Natural killer cell (primary cell): Measurements from ENCODE around the gene CD109. TPM values are rescaled to one million over a fixed set of nuclear protein-coding genes. Genes with fewer than 3 reads are reported as not detected.
A peak's percentile ranks its signal among the peaks of the same experiment; 100 is the strongest.
"Not testable (repeated sequence)": the region's sequence is repeated elsewhere in the genome, so short reads cannot be mapped to it uniquely, and the experiment has no call there.

ENCODE experiments used
- ATAC-seq, 3 donors: fragments of 150-1000 bp in 2 of 3; fragments of 200-7000 bp in 1 of 3; cut with Tn5 transposase; 1 replicate in 1 of 3; 2 replicates in 2 of 3; pipeline ENCODE4 v1.10.0; 2021; ENCODE audit warnings: mild to moderate bottlenecking in 2 of 3, moderate library complexity in 2 of 3
- DNase-seq, 2 donors: peaks; one replicate each; pipeline versions ENCODE4 v3.0.0 to v3.0.0-alpha.2; 2013 to 2021; ENCODE audit warnings: mixed read lengths in 1 of 2
- H3K27ac ChIP-seq: one replicate; pipeline ENCODE4 v1.5.1; 2013; ENCODE audit warnings: mild to moderate bottlenecking, low read length
- H3K27me3 ChIP-seq: one replicate; pipeline ENCODE4 v1.6.1; 2013; ENCODE audit warnings: low read length; ENCODE audit not compliant: control insufficient read depth, insufficient read depth
- H3K36me3 ChIP-seq: one replicate; pipeline ENCODE4 v1.6.1; 2013; ENCODE audit warnings: low read length; ENCODE audit not compliant: control insufficient read depth, insufficient read depth
- H3K4me1 ChIP-seq: one replicate; pipeline ENCODE4 v1.6.1; 2013; ENCODE audit warnings: low read length; ENCODE audit not compliant: control insufficient read depth, insufficient read depth
- H3K4me3 ChIP-seq: one replicate; pipeline ENCODE4 v1.5.1; 2013; ENCODE audit warnings: low read length
- H3K9me3 ChIP-seq: one replicate; pipeline ENCODE4 v1.6.1; 2013; ENCODE audit warnings: low read length; ENCODE audit not compliant: control insufficient read depth, insufficient read depth
- H3K27ac Mint-ChIP-seq, 2 donors: one replicate each; pipeline ENCODE4 v1.8.0; 2022; ENCODE audit warnings: mild to moderate bottlenecking in 2 of 2, mixed read lengths in 2 of 2, moderate library complexity in 1 of 2
- H3K27me3 Mint-ChIP-seq, 2 donors: one replicate each; pipeline ENCODE4 v1.8.0; 2022; ENCODE audit warnings: low read depth in 2 of 2, mixed read lengths in 2 of 2
- H3K36me3 Mint-ChIP-seq: one replicate; pipeline ENCODE4 v1.8.0; 2022; ENCODE audit warnings: mixed read lengths
- H3K4me1 Mint-ChIP-seq, 2 donors: one replicate each; pipeline ENCODE4 v1.8.0; 2022; ENCODE audit warnings: mixed read lengths in 2 of 2
- H3K4me3 Mint-ChIP-seq: one replicate; pipeline ENCODE4 v1.8.0; 2022; ENCODE audit warnings: mild to moderate bottlenecking, moderate library complexity, mixed read lengths
- H3K9me3 Mint-ChIP-seq, 2 donors: one replicate each; pipeline ENCODE4 v1.8.0; 2022; ENCODE audit warnings: mixed read lengths in 2 of 2
- WGBS: methylation state at CpG from one replicate; pipeline ENCODE4 v1.1.7; 2013; ENCODE audit warnings: missing lambda C conversion rate; ENCODE audit not compliant: insufficient coverage; 5-methylcytosine and 5-hydroxymethylcytosine counted together
- intact Hi-C: fragments of 100-400 bp; cut with micrococcal nuclease; formaldehyde crosslinking; loops from one replicate; pipeline ENCODE4 v1.14.2; 2022
- total RNA-seq, 4 donors: library from RNA; stranded (reverse); fragments of 120-200 nt in 1 of 4; gene quantifications; one replicate each; pipeline versions ENCODE4 v1.2.3 to v1.2.4, GENCODE V29; 2013 to 2022
- TF ChIP-seq, protein P1 (sequence below): fragments of 200-600 bp; IDR thresholded peaks from one replicate; pipeline ENCODE4 v1.8.0; 2022; ENCODE audit warnings: antibody characterized with exemption

CD109 gene
- total RNA-seq, 3 donors from 2014 or later (not counting 1 experiment from before 2014, with no cell fraction given): 0.24 to 0.88 (median 0.83) TPM

- intact Hi-C loops: no loop called here
These were observed 26.5 kb downstream of the CD109 start for GRCh38 chr6:73722318-73723060.

DNA sequence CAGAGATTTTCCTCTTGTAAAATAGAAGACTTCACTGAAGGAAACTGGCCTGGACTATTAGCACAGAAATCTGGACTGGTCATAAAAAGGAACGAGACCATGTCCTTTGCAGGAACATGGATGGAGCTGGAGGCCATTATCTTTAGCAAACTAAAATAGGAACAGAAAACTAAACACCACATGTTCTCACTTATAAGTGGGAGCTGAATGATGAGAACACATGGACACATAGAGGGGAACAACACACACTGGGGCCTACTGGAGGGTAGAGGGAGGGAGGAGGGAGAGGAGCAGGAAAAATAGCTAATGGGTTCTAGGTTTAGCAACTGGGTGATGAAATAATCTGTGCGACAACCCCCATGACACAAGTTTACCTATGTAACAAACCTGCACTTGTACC, 27.5 kb downstream of the CD109 start:
- ATAC-seq, H3K9me3 Mint-ChIP-seq, H3K36me3 ChIP-seq, H3K27me3 ChIP-seq, H3K4me3 ChIP-seq, H3K27ac ChIP-seq, H3K9me3 ChIP-seq, DNase-seq, H3K27me3 Mint-ChIP-seq, H3K4me3 Mint-ChIP-seq, H3K36me3 Mint-ChIP-seq, intact Hi-C loops, H3K4me1 ChIP-seq: not testable (repeated sequence)
- Mint-ChIP-seq H3K4me1 (peaks cover 6 to 17% of the 10 kb centered on the region in 2 donors), H3K27ac (peak overlapping the region in 1 of 2 donors; percentile 72)
- WGBS: 100% methylated on average over 2 of the region's 2 CpGs

More at GRCh38 chr6:73722318-73723060, 26.5 kb downstream of the CD109 start:
- peak in 1 of 2 donors; percentile 13 for DNase-seq
- Mint-ChIP-seq H3K27ac (peak overlapping the region; percentile 14 to 72), H3K27me3 (no peaks in the 10 kb centered on the region), H3K4me3 (no peak overlapping the region), H3K9me3 (no peaks in the 10 kb centered on the region), H3K4me1 (peaks cover 6 to 17% of the 10 kb centered on the region in 2 donors), H3K36me3 (no peaks in the 10 kb centered on the region)
- Histone ChIP-seq H3K36me3 (no peaks in the 10 kb centered on the region), H3K4me1 (no peaks in the 10 kb centered on the region), H3K27ac (no peak overlapping the region), H3K4me3 (no peak overlapping the region), H3K9me3 (no peaks in the 10 kb centered on the region), H3K27me3 (no peaks in the 10 kb centered on the region)
- TF ChIP-seq, protein P1, sequence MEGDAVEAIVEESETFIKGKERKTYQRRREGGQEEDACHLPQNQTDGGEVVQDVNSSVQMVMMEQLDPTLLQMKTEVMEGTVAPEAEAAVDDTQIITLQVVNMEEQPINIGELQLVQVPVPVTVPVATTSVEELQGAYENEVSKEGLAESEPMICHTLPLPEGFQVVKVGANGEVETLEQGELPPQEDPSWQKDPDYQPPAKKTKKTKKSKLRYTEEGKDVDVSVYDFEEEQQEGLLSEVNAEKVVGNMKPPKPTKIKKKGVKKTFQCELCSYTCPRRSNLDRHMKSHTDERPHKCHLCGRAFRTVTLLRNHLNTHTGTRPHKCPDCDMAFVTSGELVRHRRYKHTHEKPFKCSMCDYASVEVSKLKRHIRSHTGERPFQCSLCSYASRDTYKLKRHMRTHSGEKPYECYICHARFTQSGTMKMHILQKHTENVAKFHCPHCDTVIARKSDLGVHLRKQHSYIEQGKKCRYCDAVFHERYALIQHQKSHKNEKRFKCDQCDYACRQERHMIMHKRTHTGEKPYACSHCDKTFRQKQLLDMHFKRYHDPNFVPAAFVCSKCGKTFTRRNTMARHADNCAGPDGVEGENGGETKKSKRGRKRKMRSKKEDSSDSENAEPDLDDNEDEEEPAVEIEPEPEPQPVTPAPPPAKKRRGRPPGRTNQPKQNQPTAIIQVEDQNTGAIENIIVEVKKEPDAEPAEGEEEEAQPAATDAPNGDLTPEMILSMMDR: no peak
- WGBS: 11% methylated on average over 9 of the region's 9 CpGs
- ATAC-seq: peak; percentile 81 to 90 (median 84)

GRCh38 chr6:73724389-73724788, 28.4 kb downstream of the CD109 start:
- H3K36me3 ChIP-seq: no peaks in the 10 kb centered on the region
- 87% methylated on average over 3 of the region's 3 CpGs for WGBS

GRCh38 chr6:73725192-73725591, 29.2 kb downstream of the CD109 start:
- H3K36me3 Mint-ChIP-seq, H3K27me3 Mint-ChIP-seq, H3K36me3 ChIP-seq, H3K9me3 ChIP-seq, H3K27me3 ChIP-seq, H3K9me3 Mint-ChIP-seq, H3K4me1 ChIP-seq, H3K4me3 ChIP-seq, H3K27ac ChIP-seq, intact Hi-C loops: not testable (repeated sequence)
- Mint-ChIP-seq H3K4me1 (peaks cover 6 to 17% of the 10 kb centered on the region in 2 donors), H3K27ac (peak overlapping the region in 1 of 2 donors; percentile 80), H3K4me3 (peak overlapping the region; percentile 74)
- DNase-seq: peak in 1 of 2 donors; percentile 36
- 35% methylated on average over 6 of the region's 8 CpGs for WGBS
- ATAC-seq: peak; percentile 66 to 74 (median 70)

More at GRCh38 chr6:73724389-73724788, 28.4 kb downstream of the CD109 start:
- Mint-ChIP-seq H3K36me3 (no peaks in the 10 kb centered on the region), H3K27me3 (no peaks in the 10 kb centered on the region), H3K27ac (peak overlapping the region in 1 of 2 donors; percentile 80), H3K4me1 (peaks cover 6 to 17% of the 10 kb centered on the region in 2 donors), H3K4me3 (no peak overlapping the region), H3K9me3 (no peaks in the 10 kb centered on the region)
- no peak overlapping the region for H3K27ac ChIP-seq
- no peaks in the 10 kb centered on the region for H3K4me1 ChIP-seq
- ATAC-seq (no peak), DNase-seq (no peak)
- H3K27me3 ChIP-seq: no peaks in the 10 kb centered on the region
- TF ChIP-seq, protein P1: no peak
- intact Hi-C loops: no loop called here
- H3K9me3 ChIP-seq: no peaks in the 10 kb centered on the region
- H3K4me3 ChIP-seq: no peak overlapping the region
